HepG2 (cell line): ENCODE data around the gene FGFR2. TPM values are rescaled to one million over a fixed set of nuclear protein-coding genes. Genes with fewer than 3 reads are reported as not detected.

Experiments used
- ATAC-seq: fragments of 200-7000 bp; cut with Tn5 transposase; 3 replicates; pipeline ENCODE4 v1.9.1; 2020; ENCODE audit warnings: mild to moderate bottlenecking, moderate library complexity
- BruUV-seq: library from RNA; stranded (reverse); fragments of 400-500 nt; replicated peaks from 2 replicates; lab custom pipeline; 2021; lab: Mats Ljungman, UMichigan
- CTCF ChIA-PET: fragments of 300-600 bp; formaldehyde crosslinking; extraction: SDS; loops from one replicate; lab custom pipeline; 2021; ENCODE audit warnings: low total read pairs, inconsistent platforms, low intra/inter-chr PET ratio; lab: Yijun Ruan, JAX
- POLR2A ChIA-PET: fragments of 350-600 bp; sonication (Branson Sonifier 250); formaldehyde crosslinking; loops from one replicate; lab custom pipeline; 2020; ENCODE audit warnings: antibody characterized with exemption, inconsistent platforms; lab: Yijun Ruan, JAX
- DNase-seq: peaks from one replicate; pipeline ENCODE4 v3.0.0-alpha.2; 2015; ENCODE audit warnings: low spot score
- FAIRE-seq: peaks from 3 replicates; lab custom pipeline; 2011; peaks lifted over from hg19 to GRCh38; lab: Jason Lieb, UNC
- H2AFZ ChIP-seq: one replicate; pipeline ENCODE4 v1.6.1; 2011; ENCODE audit warnings: low read length, inconsistent platforms
- H3K27ac ChIP-seq: fragments of 300-600 bp; 3 replicates; pipeline ENCODE4 v1.8.0; 2011; ENCODE audit warnings: mixed run types, mild to moderate bottlenecking, mixed read lengths, low read length, inconsistent platforms; ENCODE audit not compliant: insufficient read depth; ENCODE audit errors: extremely low read length
- H3K27me3 ChIP-seq, 2 experiments: fragments of 200-600 bp in 1 of 2; 2 replicates in 1 of 2; 3 replicates in 1 of 2; pipeline versions ENCODE4 v1.6.0 to v1.8.0; 2011; ENCODE audit warnings: low read length in 2 of 2, mild to moderate bottlenecking in 2 of 2, moderate library complexity in 2 of 2, inconsistent platforms in 1 of 2; ENCODE audit not compliant: insufficient read depth in 2 of 2, control insufficient read depth in 1 of 2
- H3K36me3 ChIP-seq, 2 experiments: fragments of 200-600 bp in 1 of 2; replicated peaks in 1 of 2; 2 replicates in 1 of 2; 3 replicates in 1 of 2; pipeline versions ENCODE4 v1.5.1 to v1.8.0; 2011; ENCODE audit warnings: low read length in 2 of 2, inconsistent platforms in 1 of 2; ENCODE audit not compliant: insufficient read depth in 2 of 2, control insufficient read depth in 1 of 2
- H3K4me1 ChIP-seq: 2 replicates; pipeline ENCODE4 v1.5.1; 2012; ENCODE audit warnings: low read length, inconsistent platforms; ENCODE audit not compliant: insufficient read depth
- H3K4me2 ChIP-seq: 2 replicates; pipeline ENCODE4 v1.6.0; 2011; ENCODE audit warnings: low read depth, low read length, inconsistent platforms
- H3K4me3 ChIP-seq, 3 experiments: fragments of 200-600 bp in 1 of 3; sonication (generic), shearing (Covaris generic) in 1 of 3; replicated peaks in 1 of 3; 2 replicates each; pipeline ENCODE4 v1.5.1; 2011 to 2016; ENCODE audit warnings: low read length in 3 of 3, inconsistent platforms in 2 of 3, low read depth in 2 of 3, mild to moderate bottlenecking in 2 of 3, control low read depth in 1 of 3, mixed read lengths in 1 of 3; ENCODE audit not compliant: insufficient read depth in 1 of 3
- H3K79me2 ChIP-seq: one replicate; pipeline ENCODE4 v1.6.1; 2011; ENCODE audit warnings: low read length, inconsistent platforms; ENCODE audit not compliant: insufficient read depth
- H3K9ac ChIP-seq: 2 replicates; pipeline ENCODE4 v1.6.0; 2011; ENCODE audit warnings: mild to moderate bottlenecking, low read depth, low read length, inconsistent platforms; ENCODE audit not compliant: insufficient read depth
- H3K9me3 ChIP-seq: 2 replicates; pipeline ENCODE4 v1.5.1; 2012; ENCODE audit warnings: mild to moderate bottlenecking, low read length
- H4K20me1 ChIP-seq: 2 replicates; pipeline ENCODE4 v1.6.0; 2011; ENCODE audit warnings: inconsistent platforms, mild to moderate bottlenecking, low read length, moderate library complexity; ENCODE audit not compliant: insufficient read depth
- IRX3 ChIP-seq: sonication (generic); formaldehyde crosslinking; IDR thresholded peaks from 2 replicates; pipeline ENCODE4 v1.8.1; 2023; ENCODE audit warnings: mild to moderate bottlenecking, low read depth, missing genetic modification reagents, borderline replicate concordance
- KDM6A ChIP-seq: IDR thresholded peaks from 2 replicates; pipeline ENCODE4 v1.6.1; 2016; ENCODE audit warnings: low read depth
- ZFP36L2 ChIP-seq: sonication (generic); formaldehyde crosslinking; IDR thresholded peaks from 2 replicates; pipeline ENCODE4 v1.4.0; 2020; ENCODE audit warnings: missing genetic modification reagents
- ZNF350 ChIP-seq: sonication (generic); formaldehyde crosslinking; IDR thresholded peaks from 2 replicates; pipeline ENCODE4 v1.4.0; 2020; ENCODE audit warnings: mild to moderate bottlenecking, low read depth, missing genetic modification reagents, borderline replicate concordance
- ZNF546 ChIP-seq: sonication (generic); formaldehyde crosslinking; conservative IDR thresholded peaks from 2 replicates; pipeline ENCODE4 v1.8.1; 2023; ENCODE audit warnings: mild to moderate bottlenecking, missing genetic modification reagents
- ZNF552 ChIP-seq: sonication (generic); formaldehyde crosslinking; IDR thresholded peaks from 2 replicates; pipeline ENCODE4 v1.9.0; 2022; ENCODE audit warnings: missing genetic modification reagents, mild to moderate bottlenecking, borderline replicate concordance
- WGBS: methylation state at CpG from one replicate; pipeline ENCODE4 v1.1.6; 2017; ENCODE audit warnings: low lambda C conversion rate; 5-methylcytosine and 5-hydroxymethylcytosine counted together
- in situ Hi-C: cut with HindIII; loops from 2 replicates; pipeline ENCODE4 v1.10.0; 2017; ENCODE audit warnings: low pct_unique_long_range_greater_than_20kb; ENCODE audit not compliant: extremely low pct_ligation_motif_present
- intact Hi-C: fragments of 100-400 bp; cut with micrococcal nuclease; formaldehyde crosslinking; loops from one replicate; pipeline ENCODE4 v1.10.0; 2022; ENCODE audit not compliant: unreplicated experiment
- polyA plus RNA-seq, 8 experiments: library from polyadenylated mRNA; depleted of rRNA in 3 of 8; stranded (reverse) in 7 of 8; unstranded in 1 of 8; fragments of >200 nt; fragmentation: Illumina TruSeq in 4 of 8; extraction: Trizol in 4 of 8; gene quantifications; 2 replicates each; pipeline versions ENCODE4 v1.2.1 to v1.2.3, GENCODE V29; 2011 to 2016; ENCODE audit warnings: low read depth in 4 of 8, missing spikeins in 1 of 8, mixed read lengths in 1 of 8; ENCODE audit not compliant: insufficient read depth in 1 of 8
- total RNA-seq, 5 experiments: library from RNA; depleted of rRNA; stranded (reverse); fragments of >200 nt; fragmentation: Illumina TruSeq; extraction: Trizol; gene quantifications; 2 replicates each; pipeline ENCODE4 v1.2.3, GENCODE V29; 2016; ENCODE audit warnings: low read depth in 1 of 5
- TF ChIP-seq, protein P1 (sequence below): sonication (generic); formaldehyde crosslinking; IDR thresholded peaks from 2 replicates; pipeline ENCODE4 v1.5.1; 2020; ENCODE audit warnings: missing genetic modification reagents, mild to moderate bottlenecking, borderline replicate concordance

The FGFR2 gene
- total and polyA plus RNA-seq, 2 of the 13 experiments (the other 11 are each of a cell fraction or from before 2014, with no cell fraction given) = 1.6 to 2.6 TPM

- in situ Hi-C loops (no loop called here), intact Hi-C loops (no loop called here)
- H3K9me3 ChIP-seq = no peaks in the 10 kb centered on the region
- H3K27me3 ChIP-seq = peaks cover 0 to 5% of the 10 kb centered on the region in 2 experiments; a peak in 1 of 5 replicates
- DNase-seq (no peak), FAIRE-seq (no peak), ATAC-seq (no peak)
- no TSS peak for BruUV-seq
- no peak overlapping the region for H3K27ac ChIP-seq
- H3K36me3 ChIP-seq = no peaks in the 10 kb centered on the region
- no peak overlapping the region for H3K4me2 ChIP-seq
- no peak overlapping the region for H2AFZ ChIP-seq
- H3K4me1 ChIP-seq = peaks cover 18% of the 10 kb centered on the region
- CTCF ChIA-PET = no interaction called here
- H3K4me3 ChIP-seq = no peak overlapping the region
- POLR2A ChIA-PET = no interaction called here
- no peaks in the 10 kb centered on the region for H3K79me2 ChIP-seq
- no peaks in the 10 kb centered on the region for H4K20me1 ChIP-seq
- WGBS = 49% methylated on average over 6 of the region's 7 CpGs
- TF ChIP-seq ZNF350 = no peak
- no peak overlapping the region for H3K9ac ChIP-seq
Observed at GRCh38 chr10:121433965-121434364, 164.3 kb downstream of the FGFR2 start.

GRCh38 chr10:121428867-121429266, 169.4 kb downstream of the FGFR2 start:
- no peaks in the 10 kb centered on the region for H3K27me3 ChIP-seq
- intact Hi-C loops = no loop called here
- ChIA-PET POLR2A (no interaction called here), CTCF (no interaction called here)
- in situ Hi-C loops = no loop called here
- BruUV-seq = no TSS peak
- no peak overlapping the region for H3K4me3 ChIP-seq
- no peaks in the 10 kb centered on the region for H4K20me1 ChIP-seq
- TF ChIP-seq IRX3 (no peak), ZFP36L2 (no peak), ZNF546 (no peak), ZNF552 (CRISPR knock-in tag) (no peak), KDM6A (no peak)
- TF ChIP-seq, protein P1, sequence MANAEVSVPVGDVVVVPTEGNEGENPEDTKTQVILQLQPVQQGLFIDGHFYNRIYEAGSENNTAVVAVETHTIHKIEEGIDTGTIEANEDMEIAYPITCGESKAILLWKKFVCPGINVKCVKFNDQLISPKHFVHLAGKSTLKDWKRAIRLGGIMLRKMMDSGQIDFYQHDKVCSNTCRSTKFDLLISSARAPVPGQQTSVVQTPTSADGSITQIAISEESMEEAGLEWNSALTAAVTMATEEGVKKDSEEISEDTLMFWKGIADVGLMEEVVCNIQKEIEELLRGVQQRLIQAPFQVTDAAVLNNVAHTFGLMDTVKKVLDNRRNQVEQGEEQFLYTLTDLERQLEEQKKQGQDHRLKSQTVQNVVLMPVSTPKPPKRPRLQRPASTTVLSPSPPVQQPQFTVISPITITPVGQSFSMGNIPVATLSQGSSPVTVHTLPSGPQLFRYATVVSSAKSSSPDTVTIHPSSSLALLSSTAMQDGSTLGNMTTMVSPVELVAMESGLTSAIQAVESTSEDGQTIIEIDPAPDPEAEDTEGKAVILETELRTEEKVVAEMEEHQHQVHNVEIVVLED (CRISPR knock-in tag) = no peak
- TF ChIP-seq, all 625 proteins: peak for 0
- Histone ChIP-seq H3K27ac (no peak overlapping the region), H3K9ac (no peak overlapping the region), H3K36me3 (no peaks in the 10 kb centered on the region), H3K4me1 (no peaks in the 10 kb centered on the region), H3K9me3 (no peaks in the 10 kb centered on the region), H2AFZ (no peak overlapping the region), H3K79me2 (no peaks in the 10 kb centered on the region), H3K4me2 (no peak overlapping the region)
- WGBS = 0% methylated on average over 1 of the region's 1 CpG
- FAIRE-seq (no peak), ATAC-seq (no peak), DNase-seq (no peak)
